ENCODE data around the gene LCE6A.

LCE6A gene

GRCh38 chr1:152878042-152878441 is 35.4 kb downstream of the LCE6A start, which contains the start of gene SMCP:
Gene SMCP, plus strand, starts transcription at chr1:152878322. Its CDS starts 6,101 bp downstream, at chr1:152884423.
- no peak for DNase-seq

DNA sequence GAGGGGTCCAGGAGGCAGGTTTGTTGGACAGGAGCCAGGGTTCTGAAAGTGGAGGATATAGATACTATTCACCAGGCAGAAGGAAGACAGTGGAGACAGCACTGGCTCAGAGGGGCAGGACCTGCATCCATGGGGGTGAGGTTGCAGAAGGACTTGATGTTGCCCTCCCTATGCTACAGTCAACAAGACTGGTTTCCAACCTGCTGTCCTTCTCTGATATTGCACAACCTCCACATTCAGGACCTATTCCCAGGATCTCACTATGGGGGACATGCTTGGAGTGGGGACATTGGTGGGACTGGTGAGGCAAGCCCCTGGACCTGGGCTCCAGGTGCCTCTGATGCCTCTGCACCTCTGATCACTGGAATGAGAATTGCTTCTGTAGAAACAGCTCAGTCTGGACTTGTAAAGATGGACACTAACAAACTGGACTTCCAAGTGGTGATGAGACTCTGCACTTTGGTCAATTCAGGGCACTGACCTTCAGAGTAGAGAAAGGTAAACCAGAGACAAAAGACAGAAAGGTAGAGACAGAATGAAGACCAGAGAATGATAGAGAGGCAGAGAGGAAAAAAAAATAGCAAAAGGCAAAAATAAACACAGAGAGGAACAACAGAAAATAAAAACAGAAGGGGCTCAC is 37.0 kb downstream of the LCE6A start:
- DNase-seq: no peak

GRCh38 chr1:152880316-152880715 is 37.7 kb downstream of the LCE6A start:
- no peak for DNase-seq

DNA sequence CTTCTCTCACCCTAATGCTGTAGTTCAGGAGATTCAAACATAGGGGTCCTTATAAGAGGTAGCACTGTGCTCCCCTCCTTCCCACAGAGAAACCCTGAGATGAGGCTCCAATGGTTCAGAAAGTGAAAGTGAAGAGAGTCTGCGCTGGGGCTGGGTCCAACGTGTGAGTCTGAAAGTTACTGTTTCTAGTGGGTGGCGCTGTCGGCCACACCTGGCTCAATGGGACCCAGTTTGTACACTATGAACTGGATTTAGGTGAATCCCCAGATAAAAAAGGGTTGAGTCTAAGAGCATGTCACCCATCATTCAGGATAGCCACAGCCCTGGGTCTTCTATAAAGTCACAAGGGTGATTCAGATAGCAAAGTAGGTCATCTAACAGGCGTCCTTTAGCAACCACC is 38.3 kb downstream of the LCE6A start:
- DNase-seq: no peak

- DNase-seq: no peak
Observed at GRCh38 chr1:152884085-152884484, 41.4 kb downstream of the LCE6A start.

- DNase-seq: no peak
Observed at GRCh38 chr1:152884506-152884905, 41.9 kb downstream of the LCE6A start.

GRCh38 chr1:152884966-152885624 is 42.4 kb downstream of the LCE6A start:
- no peak for DNase-seq

DNA sequence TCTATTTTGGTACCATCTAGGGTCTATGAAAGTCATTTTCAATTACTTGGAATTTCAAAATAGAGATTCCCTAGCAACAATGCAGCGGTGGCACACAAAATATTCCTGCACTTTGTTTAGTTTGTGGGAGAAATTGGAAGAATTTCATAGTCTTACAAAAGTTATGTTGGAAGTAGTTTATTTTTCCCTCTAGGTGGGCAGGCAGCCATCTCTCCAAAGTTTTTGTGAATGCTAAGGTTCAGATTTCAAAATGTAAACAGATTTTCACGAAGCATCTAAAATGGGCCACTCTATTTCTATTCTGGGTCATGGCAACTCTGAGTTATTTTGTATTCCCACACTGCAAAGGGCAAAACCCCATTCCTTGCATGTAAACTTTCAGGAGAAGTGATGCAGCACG is 43.4 kb downstream of the LCE6A start:
- no peak for DNase-seq

- DNase-seq: no peak
Observed at GRCh38 chr1:152886758-152887409, 44.2 kb downstream of the LCE6A start.

DNA sequence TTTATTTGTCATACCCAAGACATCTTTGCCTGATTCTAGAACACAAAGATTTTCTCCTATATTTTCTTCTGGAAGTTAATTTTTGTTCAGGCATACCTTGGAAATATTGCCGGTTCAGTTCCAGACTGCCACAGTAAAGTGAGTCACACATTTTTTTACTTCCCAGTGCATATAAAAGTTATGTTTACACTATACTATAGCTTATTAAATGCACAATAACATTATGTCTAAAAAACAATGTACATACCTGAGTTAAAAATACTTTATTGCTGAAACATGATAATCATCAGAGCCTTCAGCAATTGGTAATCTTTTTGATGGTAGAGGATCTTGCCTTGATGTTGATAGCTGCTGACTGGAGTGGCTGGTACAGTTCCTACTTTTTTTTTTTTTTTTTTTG is 45.5 kb downstream of the LCE6A start:
- no peak for DNase-seq
